ENCODE measurements around the gene PODN.

Gene PODN

DNA sequence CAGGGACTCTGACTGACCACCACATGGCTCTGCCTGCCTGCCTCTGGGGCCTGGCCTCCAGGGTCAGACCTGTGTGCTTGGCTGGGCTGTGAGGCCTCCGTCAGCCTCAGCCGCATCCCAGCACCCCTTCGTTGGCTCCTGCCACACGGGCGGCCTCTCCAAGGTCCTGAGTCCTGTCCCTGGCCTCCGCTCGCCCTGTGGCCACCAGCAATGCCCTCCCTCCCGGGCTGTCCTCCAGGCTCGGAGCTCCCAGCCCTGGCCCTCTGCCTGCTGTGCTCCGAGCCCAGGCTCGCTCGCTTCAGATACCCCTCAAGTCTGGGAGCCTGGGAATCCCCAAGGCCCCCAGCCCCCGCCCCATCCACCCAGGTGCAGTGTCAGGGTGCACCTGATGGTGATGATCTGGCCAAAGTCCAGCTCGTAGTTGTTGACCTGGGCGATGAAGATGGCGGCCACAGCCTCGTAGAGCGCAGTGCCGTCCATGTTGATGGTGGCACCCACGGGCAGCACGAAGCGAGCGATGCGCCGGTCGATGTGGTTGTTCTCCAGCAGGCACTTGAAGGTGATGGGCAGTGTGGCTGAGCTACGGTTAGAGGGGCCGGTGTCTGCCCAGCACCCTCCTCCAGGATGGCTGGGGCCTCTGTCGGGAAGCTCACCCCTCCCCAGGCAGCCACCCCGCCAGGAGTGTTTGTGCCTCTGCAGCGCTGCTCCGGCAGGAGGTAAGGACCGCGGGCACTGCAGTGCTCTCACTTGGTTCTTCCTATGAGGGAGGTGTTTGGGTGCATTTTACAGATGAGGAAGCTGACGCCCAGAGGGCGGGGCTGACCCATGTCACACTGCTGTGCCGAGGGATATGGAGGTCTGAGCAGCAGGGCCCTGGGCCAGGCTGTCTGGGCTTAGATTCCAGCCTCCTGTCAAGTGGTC lies 28.5 kb downstream of the PODN start:
- DNase-seq, result no peak

DNA sequence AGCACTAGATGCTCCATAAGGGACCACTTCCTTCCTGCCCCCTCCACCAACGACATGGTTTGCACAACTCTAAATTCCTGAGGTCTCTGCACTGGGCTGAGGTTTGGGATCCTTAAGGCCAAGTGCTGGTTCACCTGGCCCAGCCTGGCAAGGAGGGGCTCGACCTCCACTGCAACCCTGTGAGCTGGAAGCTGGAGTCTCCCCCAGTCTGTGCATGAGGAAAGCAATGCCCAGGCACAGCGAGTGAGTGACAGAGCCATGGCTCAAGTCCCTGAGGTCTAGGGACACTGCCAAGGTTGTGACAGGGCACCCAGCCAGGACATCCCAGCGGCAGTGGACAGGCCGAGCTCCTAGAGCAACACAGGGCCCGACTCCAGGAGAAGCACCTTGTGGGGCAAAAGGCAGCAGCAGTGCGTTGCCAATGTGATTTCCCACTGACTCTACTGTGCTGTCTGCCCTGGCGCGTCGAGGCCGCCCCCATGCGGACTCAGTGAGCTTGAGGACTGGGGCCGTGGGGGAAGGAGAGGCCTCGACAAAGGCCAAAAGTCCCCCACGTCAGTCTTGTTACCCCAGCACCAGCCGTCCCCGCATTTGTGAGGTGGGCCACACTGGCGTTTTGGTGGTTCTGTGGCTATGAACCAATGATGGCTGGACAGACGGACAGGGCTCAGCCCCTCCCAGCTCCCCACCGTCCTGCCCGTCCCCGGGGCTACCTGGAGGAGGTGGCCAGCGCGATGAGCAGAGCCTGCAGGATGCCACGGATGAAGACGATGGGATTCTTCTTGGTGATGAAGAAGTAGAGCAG lies 30.0 kb downstream of the PODN start:
- peak; percentile 59 for DNase-seq

DNA sequence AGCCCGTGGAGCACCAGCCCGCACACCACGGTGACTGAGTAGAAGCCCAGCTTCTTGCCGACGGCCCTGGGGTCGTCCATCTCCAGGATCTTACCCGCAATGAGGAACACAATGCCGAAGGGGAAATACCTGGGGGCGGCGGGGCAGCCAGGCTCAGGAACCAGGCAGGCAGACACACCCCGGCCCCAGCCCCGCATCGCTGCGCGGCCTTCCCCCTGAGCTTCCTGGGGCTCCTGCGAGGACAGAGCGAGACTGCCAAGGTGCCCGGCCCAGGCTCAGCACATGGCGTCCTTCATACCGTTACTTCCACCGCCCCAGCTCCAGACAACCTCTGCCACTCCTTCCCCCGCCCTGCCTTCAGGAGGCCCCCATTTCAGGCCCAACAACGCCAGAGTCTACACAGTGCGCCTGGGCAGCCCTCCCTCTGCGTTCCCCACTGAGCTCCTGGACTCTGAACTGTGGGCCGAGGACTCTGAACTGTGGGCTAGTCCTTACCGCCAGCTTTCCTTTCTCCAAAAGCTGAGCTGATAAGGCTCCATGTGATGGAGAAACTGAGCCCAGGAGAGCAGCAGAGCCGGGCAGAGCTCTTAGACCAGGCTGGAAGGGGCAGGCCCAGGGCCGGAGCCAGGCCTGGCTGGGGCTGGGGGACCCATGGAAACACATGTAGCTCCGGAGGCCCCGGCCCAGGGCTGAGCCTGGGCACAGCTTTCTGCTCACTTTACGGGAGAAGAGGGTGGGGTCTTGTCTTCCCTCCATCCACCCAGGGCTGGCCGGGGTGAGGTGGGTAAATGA lies 30.8 kb downstream of the PODN start:
- no peak for DNase-seq

DNA sequence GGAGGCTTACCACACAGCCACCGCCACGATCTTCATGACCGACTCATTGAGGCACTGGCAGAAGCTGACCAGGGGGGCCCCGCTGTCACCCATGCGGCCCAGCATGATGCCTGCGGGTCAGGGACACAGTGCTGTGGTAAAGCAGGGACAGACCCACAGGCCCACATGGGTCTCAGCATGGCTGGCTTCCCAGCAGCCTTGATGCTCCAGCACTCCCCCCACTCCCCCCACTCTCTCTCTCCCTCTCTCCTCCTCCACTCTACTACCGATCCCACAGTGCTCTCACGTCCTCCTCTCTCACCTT lies 31.4 kb downstream of the PODN start:
- DNase-seq, result no peak

DNA sequence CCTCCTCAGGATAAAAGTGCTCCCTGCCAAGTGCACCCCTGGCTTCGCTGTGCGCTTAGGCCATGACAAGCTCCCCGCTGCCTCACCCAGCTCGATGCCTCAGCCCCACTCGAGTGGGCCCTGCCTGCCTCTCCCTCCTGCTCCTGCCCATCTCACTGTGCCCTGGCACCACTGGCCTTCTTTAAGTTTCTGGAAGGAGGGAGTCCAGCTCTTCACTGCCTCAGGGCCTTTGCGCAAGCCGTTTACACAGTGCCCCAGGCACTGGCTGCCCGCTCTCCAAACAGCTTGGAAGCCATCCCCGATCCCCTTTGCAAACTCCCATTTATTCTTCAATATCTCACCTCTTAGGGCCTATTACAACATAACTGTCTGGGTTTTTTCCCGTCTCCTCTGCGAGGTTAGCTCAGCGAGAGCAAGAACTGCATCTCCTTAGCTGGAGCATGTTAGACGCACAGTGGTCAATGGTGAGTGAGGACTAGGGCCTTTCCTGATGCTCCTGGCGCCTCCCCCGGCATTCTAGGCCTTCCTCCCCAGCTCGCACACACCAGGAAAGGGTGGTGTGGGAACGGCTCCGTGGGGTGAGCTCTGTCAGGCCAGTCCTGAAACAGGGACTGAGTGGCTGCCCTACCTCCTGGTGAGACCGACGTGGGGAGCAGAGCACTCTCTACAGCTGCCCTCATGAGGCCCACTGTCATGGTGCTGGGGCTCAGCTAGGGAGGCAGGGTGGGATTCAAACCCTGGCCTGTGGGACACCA lies 31.9 kb downstream of the PODN start:
- DNase-seq, result no peak

DNA sequence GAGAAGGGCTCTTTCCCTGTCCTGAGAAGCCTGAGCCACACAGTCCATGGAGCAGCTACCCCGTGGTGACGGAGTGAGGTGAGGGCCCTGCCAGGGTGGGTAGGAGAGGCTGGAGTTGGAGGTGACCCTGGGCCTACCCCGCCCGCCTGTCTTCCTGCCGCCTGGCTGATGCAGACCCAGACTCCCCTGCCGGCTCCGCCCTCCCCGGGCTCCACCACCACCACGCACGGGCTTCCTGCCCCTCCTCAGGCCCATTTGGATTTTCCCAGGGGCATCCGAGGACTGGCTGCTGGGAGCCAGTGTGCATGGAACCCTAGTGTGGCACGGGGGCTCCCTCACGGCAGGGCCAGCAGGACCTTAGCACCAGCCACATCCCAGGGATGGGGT lies 32.5 kb downstream of the PODN start:
- DNase-seq, result no peak

DNA sequence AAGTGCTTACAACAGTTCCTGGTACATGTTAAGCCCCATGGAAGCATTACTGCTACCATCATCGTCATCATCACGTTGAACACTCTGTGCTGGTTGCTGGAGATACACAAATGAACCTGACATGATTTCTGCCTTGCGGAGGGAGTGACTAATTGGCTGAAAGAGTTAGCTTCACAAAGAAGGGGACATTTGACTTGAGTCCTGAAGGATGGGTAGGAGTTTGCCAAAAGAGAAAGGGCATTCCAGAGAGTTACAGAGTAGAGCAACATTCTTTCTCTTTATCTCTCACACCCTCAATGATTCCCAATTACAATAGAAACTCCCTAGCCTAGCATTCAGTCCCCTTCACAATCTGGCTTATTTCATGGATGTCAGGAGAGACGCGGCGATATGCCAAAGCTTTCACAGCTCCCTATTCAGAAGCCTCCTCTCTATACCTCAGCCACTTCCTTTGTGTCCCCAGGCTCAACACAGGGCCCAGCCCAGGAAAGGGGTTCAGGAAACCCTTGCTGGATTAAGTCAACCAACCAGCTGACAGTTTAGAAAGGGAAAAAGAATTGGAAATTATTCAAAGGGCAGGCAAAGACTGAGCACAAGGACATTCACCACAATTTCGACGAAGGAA lies 42.4 kb downstream of the PODN start:
- no peak for DNase-seq

DNA sequence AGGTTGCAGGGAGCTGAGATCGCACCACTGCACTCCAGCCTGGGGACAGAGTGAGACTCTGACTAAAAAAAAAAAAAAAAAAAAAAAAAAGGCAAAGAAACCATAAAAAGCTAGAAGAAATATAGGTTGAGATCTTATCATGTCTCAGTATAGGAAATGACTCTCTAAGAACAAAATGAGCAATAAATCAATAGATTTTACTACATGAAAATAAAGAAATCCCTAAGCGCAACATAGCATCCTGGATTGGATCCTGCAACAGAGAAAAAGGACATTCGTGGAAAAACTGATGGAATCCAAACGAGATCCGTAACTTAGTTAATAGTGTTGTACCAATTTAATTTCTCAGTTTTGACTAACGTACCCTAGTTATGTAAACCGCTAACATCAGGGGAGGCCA lies 45.1 kb downstream of the PODN start:
- no peak for DNase-seq

DNA sequence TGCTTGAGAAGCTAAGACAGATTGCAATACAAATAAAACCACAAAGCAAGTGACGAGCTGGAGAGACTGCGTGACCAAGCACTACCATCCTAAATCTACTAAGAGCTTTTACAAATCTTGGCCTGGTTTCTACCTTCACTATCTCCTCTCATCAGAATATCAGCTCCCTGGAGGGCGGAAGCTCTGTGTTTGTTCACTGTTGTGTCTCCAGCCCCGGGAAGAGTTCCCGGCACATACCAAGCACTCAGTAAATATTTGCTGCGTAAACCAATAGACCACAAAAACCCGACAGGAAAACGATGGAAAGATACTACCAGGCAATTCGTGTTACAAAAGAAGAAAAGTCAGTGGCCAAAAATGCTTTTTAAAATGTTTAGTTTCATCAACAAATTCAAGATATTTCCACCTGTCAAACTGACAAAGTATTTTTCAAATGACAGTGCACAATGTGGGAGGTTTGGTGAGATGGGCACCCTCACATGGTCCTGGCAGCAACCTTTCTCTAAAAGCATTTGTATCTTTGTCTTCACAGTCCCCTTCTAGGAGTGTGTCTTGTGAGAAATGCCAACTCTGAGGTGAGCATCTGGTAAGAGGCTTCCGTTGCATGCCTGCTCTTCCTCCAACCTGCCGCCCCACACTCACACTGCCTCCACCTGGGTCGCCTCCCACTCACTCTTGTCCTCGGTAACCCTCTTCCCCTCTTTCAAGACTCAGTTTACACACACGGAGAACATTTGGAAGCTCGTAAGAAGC lies 45.7 kb downstream of the PODN start:
- peak; percentile 93 for DNase-seq

DNA sequence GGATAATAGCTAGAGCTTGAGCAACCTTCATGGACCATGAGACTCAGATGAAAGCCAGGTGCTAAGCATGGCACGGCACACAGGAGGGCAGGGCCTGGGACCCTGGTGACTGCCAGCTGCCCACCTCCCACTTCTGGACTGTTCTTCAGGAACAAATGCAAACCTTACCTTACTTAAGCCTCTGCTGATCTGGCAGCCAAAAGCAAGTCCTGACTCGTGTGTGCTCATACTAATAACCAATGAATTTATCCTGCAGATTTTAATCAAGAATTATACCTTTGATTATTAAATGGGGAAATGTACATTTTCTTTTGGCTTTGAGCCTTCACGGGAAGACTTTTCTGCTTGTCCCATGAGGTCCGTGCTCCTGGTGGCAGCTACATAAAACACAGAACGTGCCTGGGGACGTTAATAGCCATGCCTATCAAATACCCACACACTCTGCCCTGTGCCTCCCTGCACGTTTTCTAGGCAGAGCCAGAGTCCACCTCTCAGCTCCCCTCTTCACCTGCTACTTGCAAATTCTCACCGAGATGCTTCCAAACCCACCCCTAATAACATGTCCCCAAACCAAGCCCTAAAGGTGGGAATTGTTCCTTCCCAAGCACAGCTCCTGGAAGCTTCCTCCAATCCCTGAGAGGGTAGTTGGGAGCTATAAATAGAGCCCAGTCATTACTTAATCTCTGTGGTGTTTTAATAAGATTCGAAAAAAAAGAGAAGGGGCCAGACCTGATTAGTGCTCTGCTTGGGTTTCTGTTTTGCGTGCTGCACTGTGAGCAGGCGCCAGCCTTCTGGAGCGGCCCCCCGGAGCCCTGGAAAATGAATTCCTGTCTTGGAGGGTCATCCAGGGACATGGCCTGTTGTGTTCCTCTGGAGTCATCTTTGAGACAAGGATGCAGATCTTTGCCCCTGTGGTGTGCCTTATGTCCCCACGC lies 46.9 kb downstream of the PODN start:
- peak; percentile 32 for DNase-seq

DNA sequence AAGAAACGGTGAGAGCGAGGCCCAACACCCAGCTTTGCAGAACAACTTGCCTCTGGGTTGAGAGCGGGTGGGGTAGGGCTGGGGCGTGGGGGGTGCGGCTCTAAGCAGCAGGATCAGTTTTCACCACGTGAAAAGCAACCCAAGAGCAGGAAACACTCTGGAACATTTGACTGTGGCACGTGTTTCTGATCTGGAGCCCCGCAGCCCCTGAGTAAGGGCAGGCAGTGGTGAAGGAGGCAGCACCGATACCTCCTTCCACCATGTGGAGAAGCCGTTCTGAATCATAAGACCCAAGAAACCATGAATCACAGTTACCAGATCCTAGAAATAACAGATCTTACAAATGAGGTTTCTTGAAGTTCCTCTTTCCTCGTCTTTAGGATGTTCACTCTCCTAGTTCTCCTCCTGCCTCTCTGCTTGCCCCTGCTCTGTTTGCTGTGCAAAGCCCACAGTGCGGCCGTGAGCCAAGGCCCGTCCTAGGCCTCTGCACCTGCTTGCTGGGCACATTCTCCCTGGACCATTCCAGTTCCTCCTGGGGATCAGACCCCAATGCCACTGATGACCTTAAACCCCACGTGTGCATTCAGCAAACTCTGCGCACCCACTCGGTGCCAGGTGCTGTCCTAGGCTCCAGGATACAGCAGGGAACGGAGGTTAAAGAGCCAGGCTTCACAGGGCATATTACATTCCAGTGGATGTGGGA lies 48.5 kb downstream of the PODN start:
- DNase-seq, result peak; percentile 59

DNA sequence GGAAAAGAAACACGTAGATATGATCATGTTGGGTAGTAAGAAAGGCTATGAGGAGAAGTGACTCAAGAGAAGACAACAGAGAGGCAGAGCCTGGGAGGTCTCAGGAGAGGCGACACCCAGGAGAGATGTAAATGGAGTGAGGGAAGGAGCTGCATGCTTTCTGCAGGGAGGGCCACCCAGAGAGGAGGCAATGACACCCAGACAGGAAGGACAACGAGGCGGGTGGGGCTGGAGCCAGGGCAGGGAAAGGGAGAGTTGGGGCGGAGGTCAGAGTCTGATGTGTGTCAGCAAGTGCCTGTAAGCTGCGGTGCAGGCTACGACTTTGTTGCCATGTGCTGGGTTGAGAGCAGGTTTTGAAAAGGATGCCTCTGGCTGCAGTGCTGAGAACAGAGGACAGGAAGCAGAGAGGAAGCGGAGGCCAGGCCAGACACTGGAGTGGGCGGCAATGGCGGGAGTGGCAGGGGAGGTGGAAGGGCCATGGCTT lies 49.1 kb downstream of the PODN start:
- DNase-seq, result no peak

DNA sequence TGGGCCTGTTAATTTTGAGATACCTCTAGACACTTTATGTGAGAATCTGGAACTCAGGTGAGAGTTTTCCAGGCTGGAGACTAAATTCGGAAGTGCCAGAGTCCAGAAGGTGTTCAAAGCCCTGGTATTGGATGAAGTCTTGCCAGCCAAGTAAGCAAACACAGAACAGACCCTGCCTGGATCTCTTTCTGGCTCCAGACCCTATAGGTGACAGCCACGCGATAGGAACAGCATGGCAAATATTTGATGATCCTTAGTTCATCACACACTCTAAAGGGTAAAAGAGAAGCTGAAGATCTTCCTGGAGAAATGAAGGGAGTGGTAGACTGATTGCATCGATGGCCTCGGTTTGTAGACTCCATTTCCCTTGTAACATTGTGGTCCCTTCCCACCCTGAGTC lies 49.7 kb downstream of the PODN start:
- no peak for DNase-seq

DNA sequence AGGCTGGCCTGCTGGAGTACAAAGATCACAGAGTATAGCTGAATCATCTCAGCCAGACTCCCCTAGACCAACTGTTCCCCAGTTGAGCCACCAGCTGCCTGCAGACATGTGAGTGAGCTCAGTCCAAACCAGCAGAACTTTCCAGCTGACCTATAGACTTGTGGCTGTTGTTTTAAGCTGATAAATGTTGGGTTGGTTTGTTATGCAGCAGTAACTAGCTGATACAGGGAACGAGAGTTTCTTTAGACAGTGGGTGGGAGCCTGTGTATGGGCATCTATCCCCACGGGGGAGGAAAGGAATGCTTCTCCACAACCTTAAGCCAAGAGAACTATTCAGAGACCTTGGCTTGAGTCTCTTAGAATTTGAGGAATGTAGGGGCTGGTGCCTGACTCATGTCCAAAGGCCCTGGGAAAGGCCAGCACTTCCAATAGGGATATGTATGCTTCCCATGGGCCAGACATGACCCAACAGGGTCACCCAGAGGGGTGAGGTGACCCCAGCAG lies 50.3 kb downstream of the PODN start:
- DNase-seq, result peak; percentile 95

DNA sequence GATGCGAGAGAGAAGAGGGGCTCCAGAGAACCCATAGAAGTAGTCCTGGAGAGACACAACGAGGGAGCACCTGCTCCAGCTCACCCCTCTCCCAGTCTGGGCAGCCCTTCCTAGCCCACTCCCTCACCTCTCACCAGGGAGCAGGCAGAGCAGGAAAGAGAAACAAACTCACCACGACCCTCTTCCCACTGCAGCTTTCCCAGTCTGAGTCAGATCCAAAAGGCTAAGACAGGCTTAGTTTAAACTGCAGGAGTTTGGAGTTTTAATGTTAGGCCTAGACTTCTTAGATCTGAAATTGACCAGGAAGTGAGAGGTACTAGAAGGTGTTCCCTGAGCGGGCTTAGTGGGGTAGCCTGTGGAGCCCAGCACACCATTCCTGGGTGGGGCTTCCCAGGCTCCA lies 50.8 kb downstream of the PODN start:
- DNase-seq, result no peak

DNA sequence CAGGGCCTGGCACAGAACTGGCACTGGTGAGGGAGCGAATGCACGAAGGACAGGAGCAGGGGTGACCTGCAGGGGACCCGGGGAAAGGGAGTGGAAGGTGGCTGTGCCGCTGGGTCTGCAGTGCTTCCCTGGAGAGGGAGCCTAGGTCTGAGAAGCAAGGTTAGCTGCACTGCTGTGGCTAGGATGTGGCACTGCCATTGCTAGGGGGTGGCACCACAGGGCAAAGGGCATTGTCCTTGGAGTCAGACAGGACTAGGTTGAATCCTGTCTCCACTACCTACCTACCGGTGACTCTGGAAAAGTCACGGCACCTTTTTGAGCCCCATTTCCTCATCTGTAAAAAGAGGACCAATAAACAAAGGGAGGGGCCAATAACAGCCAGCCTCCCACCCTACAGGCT lies 52.1 kb downstream of the PODN start:
- DNase-seq, result no peak

DNA sequence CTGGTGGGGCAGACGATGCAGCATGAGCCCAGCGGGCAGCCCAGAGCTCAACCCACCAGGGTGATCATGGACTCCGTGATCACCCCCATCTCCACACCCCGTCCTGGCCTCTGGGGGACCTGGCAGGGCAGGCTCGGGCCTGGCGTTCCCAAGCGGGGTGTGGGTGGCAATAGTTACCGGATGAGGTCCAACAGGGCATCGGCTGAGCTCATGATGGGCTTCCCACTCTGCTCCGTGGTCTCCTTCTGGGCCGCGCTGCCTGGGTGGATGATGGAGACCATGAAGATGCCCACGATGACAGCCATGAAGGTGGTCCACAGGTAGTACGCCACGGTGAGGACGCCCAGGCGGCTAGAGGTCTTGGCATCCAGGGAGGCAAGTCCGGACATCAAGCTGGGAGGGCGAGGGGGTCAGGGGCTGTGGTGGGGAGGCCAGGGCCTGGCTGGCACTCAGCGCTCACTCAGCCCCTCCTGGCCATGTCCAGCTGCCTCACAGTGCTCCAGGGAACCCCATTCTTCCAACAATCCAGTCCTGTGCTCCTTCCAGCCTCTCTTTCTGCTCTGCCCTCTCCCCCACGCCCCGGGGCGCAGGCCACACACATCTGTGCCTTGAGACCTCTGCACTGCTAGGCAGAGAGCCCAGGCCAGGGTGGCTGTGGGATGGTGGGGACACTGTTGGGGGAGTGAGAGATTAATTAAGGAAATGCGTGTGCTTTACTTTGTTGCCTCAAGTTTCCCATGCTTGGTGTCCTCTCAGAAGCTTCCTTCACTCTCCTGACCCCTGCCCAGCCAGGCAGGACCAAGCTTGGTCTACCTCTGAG lies 52.8 kb downstream of the PODN start:
- DNase-seq, result no peak
